ENCODE measurements around the gene SCUBE1. TPM values are rescaled to one million over a fixed set of nuclear protein-coding genes. Genes with fewer than 3 reads are reported as not detected.
A peak's percentile ranks its signal among the peaks of the same experiment; 100 is the strongest.

Gene SCUBE1
- total RNA-seq, 4 donors from 2014 or later: 81.3 to 214 (median 141) TPM

- H3K9me3 ChIP-seq: no peaks in the 10 kb centered on the region
- peak overlapping the region in 1 of 4 donors; percentile 15 for H3K4me3 ChIP-seq
- WGBS, 2 donors: 14 to 18% methylated on average over 27 of the region's 27 CpGs
- H3K27ac ChIP-seq: peak overlapping the region in 3 of 4 donors; percentile 44 to 73 (median 57)
- no peaks in the 10 kb centered on the region for H3K36me3 ChIP-seq
- peaks cover 4 to 30% (median 18%) of the 10 kb centered on the region in 4 donors for H3K4me1 ChIP-seq
- TF ChIP-seq EP300 (IDR thresholded peaks at IDR 0.05): no peak
- TF ChIP-seq CTCF (IDR thresholded peaks at IDR 0.05): no peak
- no peak for TF ChIP-seq POLR2A (IDR thresholded peaks at IDR 0.05)
- DNase-seq (ENCODE audit: low spot score in 2 of 2): no peak
- H3K27me3 ChIP-seq: peaks cover 0 to 32% of the 10 kb centered on the region in 2 donors
Measured at GRCh38 chr22:43263645-43264514, 79.3 kb downstream of the SCUBE1 start.

GRCh38 chr22:43262990-43263644 lies 80.1 kb downstream of the SCUBE1 start:
- no peak for DNase-seq (ENCODE audit: low spot score in 2 of 2)
- TF ChIP-seq EP300 (IDR thresholded peaks at IDR 0.05): no peak
- no peak for TF ChIP-seq CTCF (IDR thresholded peaks at IDR 0.05)
- no peak for TF ChIP-seq POLR2A (IDR thresholded peaks at IDR 0.05)
- no peaks in the 10 kb centered on the region for H3K36me3 ChIP-seq
- no peaks in the 10 kb centered on the region for H3K9me3 ChIP-seq
- H3K4me1 ChIP-seq: peaks cover 4 to 34% (median 18%) of the 10 kb centered on the region in 4 donors
- H3K27ac ChIP-seq: peak overlapping the region in 2 of 4 donors; percentile 57 to 73
- H3K4me3 ChIP-seq: no peak overlapping the region
- WGBS, 2 donors: 35 to 39% methylated on average over 18 to 19 of the region's 19 CpGs
- H3K27me3 ChIP-seq: peaks cover 0 to 31% of the 10 kb centered on the region in 2 donors

GRCh38 chr22:43260331-43261231 lies 82.6 kb downstream of the SCUBE1 start:
- Histone ChIP-seq H3K36me3 (no peaks in the 10 kb centered on the region), H3K27me3 (peaks cover 0 to 16% of the 10 kb centered on the region in 2 donors), H3K27ac (peak overlapping the region in 3 of 4 donors; percentile 36 to 77 (median 64)), H3K9me3 (no peaks in the 10 kb centered on the region), H3K4me1 (peaks cover 4 to 49% (median 18%) of the 10 kb centered on the region in 4 donors), H3K4me3 (no peak overlapping the region)
- DNase-seq (ENCODE audit: low spot score in 2 of 2): peak; percentile 33 to 44
- TF ChIP-seq CTCF (IDR thresholded peaks at IDR 0.05) (no peak), EP300 (IDR thresholded peaks at IDR 0.05) (peak; percentile 46 to 84), POLR2A (IDR thresholded peaks at IDR 0.05) (no peak)
- WGBS, 2 donors: 56 to 70% methylated on average over 14 to 15 of the region's 17 CpGs

- no peak for DNase-seq (ENCODE audit: low spot score in 2 of 2)
- 87 to 94% methylated on average over 20 of the region's 20 CpGs for WGBS, 2 donors
- H3K36me3 ChIP-seq: no peaks in the 10 kb centered on the region
Measured at GRCh38 chr22:43257961-43258360, 85.2 kb downstream of the SCUBE1 start.

More at GRCh38 chr22:43257961-43258360, 85.2 kb downstream of the SCUBE1 start:
- TF ChIP-seq EP300 (IDR thresholded peaks at IDR 0.05) (no peak), CTCF (IDR thresholded peaks at IDR 0.05) (no peak), POLR2A (IDR thresholded peaks at IDR 0.05) (no peak)
- Histone ChIP-seq H3K4me1 (peaks cover 0 to 26% (median under 1%) of the 10 kb centered on the region in 4 donors), H3K27me3 (no peaks in the 10 kb centered on the region), H3K9me3 (no peaks in the 10 kb centered on the region), H3K4me3 (no peak overlapping the region), H3K27ac (peak overlapping the region in 1 of 4 donors; percentile 25)
